Measurements from ENCODE around the gene PCCA.

PCCA gene

GRCh38 chr13:100432611-100433010, 343.7 kb downstream of the PCCA start:
- DNase-seq (ENCODE audit: low spot score) = no peak

- DNase-seq (ENCODE audit: low spot score) = no peak
Observed at GRCh38 chr13:100433475-100433874, 344.6 kb downstream of the PCCA start.

GRCh38 chr13:100434010-100434763, 345.3 kb downstream of the PCCA start:
- DNase-seq (ENCODE audit: low spot score) = peak; percentile 35

DNA sequence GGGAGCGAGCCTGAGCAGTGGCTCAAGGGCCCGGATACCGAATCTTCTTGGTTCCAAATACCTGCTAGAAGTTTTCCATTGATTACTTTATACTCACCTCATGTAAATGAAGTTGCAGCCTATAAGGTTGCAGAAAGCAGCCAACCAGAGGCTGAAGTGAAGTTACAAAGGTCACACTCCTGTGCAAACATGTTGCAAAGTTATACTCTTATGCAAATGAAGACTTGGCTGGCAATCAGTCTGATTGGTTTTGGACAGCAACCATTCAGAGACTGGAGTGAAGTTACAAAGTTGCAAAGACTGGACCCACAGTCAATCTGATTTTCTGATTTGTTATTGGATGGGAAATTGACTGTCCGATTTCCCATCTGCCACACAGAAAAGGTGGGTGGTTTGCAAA, 347.2 kb downstream of the PCCA start:
- DNase-seq (ENCODE audit: low spot score) = no peak

GRCh38 chr13:100438059-100438788, 349.3 kb downstream of the PCCA start:
- DNase-seq (ENCODE audit: low spot score) = no peak

DNA sequence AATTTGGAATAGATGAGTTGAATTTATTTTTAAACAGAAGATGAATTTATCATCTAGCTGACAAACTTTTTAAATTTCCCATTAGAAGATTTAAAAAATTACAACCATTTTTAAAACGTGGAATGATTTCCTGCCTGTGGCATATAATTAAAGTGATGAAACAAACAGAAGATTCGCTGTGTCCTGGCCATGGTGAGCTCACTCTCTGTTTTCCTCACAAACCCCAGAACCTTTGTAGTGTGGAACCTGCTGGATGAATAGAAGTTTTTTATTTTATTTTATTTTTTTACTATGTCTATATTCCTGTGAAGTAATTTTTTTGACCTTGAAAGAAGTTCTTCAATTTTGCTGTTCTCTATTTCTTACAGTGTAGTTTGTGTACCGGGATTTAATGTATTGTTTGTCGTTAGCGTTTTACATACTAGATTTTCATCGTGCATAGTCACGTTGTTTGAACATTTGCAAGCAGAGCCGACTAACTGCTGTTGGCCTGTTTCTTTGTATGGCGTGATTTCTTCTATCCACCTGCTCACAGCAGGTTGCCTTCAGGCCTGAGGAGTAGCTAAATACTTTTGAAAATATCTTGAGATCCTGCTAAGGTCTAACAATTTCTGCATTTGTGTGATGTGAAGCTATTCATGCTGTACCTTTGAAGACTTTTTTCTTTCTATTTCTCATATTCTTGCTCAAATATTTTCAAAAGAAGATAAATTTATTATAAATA, 350.5 kb downstream of the PCCA start:
- DNase-seq (ENCODE audit: low spot score) = no peak

DNA sequence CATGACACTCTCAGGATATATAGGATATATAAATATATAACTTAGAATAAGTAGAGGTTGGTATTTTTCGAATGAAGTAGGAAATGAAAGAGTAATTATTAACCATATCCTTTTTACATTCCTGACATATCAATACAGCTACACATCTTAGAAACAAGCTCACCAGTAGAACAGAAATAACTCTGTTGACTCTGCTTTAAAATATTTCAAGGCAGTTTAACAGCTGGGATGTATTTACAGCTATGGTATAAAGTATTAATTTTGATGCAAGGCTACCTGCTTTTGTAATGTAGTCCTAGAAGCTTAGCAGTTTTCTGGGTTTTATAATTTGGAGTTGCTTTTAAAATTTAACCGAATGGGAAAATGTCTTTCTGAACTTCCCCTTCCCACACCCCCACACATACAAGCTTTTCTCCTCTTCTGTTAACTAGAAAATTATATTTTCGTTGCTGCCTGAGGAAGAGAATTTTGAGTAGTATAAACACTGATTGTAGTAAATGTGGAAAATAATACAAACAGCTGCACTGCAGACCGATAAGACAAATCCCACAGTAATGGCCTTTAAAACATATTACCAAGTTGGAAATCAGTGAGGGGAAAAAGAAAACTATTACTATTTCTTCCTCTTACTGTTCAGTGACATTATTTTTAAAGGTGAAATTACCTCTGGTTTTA, 352.0 kb downstream of the PCCA start:
- peak; percentile 56 for DNase-seq (ENCODE audit: low spot score)

DNA sequence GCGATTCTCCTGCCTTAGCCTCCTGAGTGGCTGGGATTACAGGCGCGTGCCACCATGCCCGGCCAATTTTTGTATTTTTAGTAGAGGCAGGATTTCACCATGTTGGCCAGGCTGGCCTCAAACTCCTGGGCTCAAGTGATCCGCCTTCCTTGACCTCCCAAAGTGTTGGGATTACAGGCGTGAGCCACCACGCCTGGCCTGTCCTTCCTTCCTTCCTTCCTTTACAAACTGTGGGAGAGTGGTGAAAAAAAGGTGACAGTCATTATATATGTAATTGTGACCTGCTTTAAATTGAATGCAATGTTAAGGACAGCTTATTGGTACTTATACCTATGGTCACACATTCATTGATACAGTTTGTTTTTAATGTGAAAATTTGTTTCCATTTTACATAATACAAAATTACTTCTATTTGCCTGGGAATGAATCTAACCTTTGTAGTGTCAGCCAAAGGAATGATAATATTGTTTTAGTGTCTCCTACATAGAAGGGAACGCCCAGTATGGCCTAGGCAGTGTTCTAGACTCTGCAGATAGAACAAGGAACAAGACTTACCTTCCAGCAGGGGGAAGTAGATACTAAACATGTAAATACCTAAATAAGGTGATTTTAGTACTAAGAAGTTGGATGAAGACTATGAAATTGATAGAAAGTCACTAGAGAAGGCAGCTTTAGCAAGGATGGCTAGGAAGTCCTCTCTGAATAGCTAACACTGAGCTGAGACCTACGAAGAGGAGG, 353.4 kb downstream of the PCCA start:
- no peak for DNase-seq (ENCODE audit: low spot score)

- no peak for DNase-seq (ENCODE audit: low spot score)
Observed at GRCh38 chr13:100443278-100443997, 354.5 kb downstream of the PCCA start.

DNA sequence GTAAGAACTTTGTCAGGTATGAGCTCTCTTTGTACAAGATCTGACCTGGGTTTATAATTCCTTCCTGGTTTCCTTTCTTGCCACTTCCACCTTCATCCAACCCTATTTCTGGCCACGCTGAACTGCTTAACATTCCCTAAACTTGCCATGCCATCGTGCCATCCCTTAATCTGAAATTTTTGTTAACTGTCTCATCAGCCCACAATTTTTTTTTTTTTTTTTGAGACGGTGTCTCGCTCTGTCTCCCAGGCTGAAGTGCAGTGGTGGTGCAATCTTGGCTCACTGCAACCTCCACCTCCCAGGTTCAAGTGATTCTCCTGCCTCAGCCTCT, 355.1 kb downstream of the PCCA start:
- DNase-seq (ENCODE audit: low spot score) = no peak

- no peak for DNase-seq (ENCODE audit: low spot score)
Observed at GRCh38 chr13:100447831-100448230, 358.9 kb downstream of the PCCA start.

- DNase-seq (ENCODE audit: low spot score) = no peak
Observed at GRCh38 chr13:100451923-100452322, 363.0 kb downstream of the PCCA start.

GRCh38 chr13:100454876-100455275, 366.0 kb downstream of the PCCA start:
- DNase-seq (ENCODE audit: low spot score) = no peak

- DNase-seq (ENCODE audit: low spot score) = no peak
Observed at GRCh38 chr13:100458673-100459072, 369.8 kb downstream of the PCCA start.

GRCh38 chr13:100459747-100460146, 370.9 kb downstream of the PCCA start:
- DNase-seq (ENCODE audit: low spot score) = no peak

- no peak for DNase-seq (ENCODE audit: low spot score)
Observed at GRCh38 chr13:100460266-100460665, 371.4 kb downstream of the PCCA start.

DNA sequence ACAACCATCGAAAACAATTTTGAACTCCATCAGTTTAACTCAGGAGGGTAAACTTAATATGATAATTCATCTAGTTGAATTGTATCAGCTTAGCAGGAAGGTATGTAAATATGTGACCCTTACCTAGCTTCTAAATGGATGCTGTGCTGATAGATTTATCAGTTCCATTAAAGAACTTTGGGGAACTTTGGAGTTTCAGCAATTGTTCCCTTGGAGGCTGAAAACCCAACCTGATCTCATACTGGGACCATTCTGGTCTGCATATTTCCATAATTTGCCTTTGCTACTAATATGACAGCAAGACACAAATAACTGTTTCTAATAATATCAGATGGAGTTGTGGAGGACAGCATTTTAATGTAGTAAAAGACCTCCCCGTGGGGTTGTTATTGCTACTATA, 371.9 kb downstream of the PCCA start:
- no peak for DNase-seq (ENCODE audit: low spot score)

DNA sequence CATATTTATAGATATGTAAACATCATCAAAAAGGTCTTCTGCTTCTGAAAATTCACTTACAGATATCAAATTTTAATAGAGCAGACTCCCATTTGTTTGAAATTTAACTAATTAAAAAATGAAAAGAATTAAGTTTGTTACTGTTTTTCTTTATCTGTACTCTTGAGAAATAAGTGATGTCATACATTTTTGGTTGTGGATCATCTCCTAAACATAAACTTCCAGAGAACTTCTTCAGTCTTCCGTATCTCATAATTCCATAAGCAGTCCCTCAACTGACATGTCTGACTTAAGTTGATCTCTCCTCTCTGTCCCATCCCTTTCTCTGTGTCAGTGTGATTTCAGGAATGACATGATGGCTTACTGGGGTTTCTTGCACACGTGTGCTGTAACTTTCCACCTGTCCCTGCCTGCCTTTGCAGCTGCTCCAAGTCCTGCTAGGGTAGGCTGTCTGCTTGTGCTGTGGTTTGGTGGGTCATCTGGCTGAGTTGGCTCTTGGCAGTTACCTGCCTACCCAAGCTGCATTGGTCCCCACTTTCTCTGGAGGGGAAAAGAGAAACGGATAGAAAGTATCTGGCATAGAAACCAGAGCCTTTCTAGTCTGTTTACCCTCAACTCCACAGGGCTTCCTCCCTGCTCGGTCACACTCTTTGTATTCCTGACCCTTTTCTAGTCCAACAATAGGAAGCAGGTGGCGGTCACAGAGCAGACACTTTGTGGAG, 372.6 kb downstream of the PCCA start:
- no peak for DNase-seq (ENCODE audit: low spot score)

- no peak for DNase-seq (ENCODE audit: low spot score)
Observed at GRCh38 chr13:100464006-100464405, 375.1 kb downstream of the PCCA start.

DNA sequence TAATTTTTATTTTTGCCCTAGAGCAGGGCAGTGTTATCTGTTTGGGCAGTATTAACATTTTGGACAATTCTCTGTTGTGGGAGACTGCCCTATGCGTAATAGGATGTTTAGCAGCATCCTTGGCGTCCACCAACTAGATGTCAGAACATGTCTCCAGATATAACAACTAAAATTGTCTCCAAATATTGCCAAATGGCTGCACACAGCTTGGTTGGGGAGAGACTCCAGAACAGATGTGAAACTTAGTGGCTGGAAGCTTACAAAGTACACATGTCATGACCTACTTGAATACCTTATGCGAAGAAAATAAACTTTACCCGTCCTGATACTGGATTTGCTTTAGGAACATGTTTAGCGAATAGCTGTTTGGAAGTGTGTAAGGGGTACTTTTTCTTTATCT, 376.7 kb downstream of the PCCA start:
- no peak for DNase-seq (ENCODE audit: low spot score)

Measured in AG08395 (cell line).